ENCODE results near the gene BMP7.

The BMP7 gene

GRCh38 chr20:57155415-57155814, 111.0 kb downstream of the BMP7 start:
- FAIRE-seq (no peak), DNase-seq (ENCODE audit: insufficient read length, low spot score) (no peak)
- TF ChIP-seq, protein P1, sequence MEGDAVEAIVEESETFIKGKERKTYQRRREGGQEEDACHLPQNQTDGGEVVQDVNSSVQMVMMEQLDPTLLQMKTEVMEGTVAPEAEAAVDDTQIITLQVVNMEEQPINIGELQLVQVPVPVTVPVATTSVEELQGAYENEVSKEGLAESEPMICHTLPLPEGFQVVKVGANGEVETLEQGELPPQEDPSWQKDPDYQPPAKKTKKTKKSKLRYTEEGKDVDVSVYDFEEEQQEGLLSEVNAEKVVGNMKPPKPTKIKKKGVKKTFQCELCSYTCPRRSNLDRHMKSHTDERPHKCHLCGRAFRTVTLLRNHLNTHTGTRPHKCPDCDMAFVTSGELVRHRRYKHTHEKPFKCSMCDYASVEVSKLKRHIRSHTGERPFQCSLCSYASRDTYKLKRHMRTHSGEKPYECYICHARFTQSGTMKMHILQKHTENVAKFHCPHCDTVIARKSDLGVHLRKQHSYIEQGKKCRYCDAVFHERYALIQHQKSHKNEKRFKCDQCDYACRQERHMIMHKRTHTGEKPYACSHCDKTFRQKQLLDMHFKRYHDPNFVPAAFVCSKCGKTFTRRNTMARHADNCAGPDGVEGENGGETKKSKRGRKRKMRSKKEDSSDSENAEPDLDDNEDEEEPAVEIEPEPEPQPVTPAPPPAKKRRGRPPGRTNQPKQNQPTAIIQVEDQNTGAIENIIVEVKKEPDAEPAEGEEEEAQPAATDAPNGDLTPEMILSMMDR (IDR thresholded peaks at IDR 0.05; ENCODE audit: insufficient read depth, missing control alignments): no peak

DNA sequence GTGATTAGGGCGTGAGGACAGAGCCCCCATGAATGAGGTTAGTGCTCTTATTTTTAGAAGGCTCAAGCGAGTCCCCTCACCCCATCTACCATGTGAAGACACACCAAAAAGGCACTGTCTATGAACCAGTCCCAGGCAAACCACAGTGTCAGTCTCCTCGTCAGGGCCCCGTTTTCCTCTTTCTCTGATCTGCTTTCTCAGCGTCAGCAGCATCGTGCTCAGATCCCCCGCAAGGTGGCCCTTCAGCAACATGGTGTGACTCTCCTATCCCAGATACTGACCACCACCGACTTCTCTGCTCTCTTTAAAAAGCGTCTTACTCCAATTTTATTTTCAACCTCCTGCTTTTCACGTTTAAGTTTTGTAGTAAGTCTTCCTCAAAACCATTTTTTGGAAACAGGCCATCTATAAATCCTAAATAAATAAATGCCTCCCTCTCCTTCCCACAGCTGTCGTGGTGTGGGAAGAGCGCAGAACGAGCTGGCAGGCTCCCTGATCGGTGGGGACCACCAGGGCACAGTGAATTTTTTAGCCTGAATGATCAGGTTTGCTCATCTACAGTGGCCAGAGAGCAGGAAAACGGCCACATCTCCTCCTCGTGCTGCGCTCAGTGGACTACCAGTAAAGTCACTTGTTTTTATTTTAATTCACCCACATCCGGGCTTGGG, 113.1 kb downstream of the BMP7 start:
- no peak for DNase-seq (ENCODE audit: insufficient read length, low spot score)

GRCh38 chr20:57152557-57152956, 113.9 kb downstream of the BMP7 start:
- TF ChIP-seq, protein P1 (IDR thresholded peaks at IDR 0.05; ENCODE audit: insufficient read depth, missing control alignments): no peak
- FAIRE-seq (no peak), DNase-seq (ENCODE audit: insufficient read length, low spot score) (no peak)

More for the DNA sequence above, 113.1 kb downstream of the BMP7 start:
- FAIRE-seq: no peak
- TF ChIP-seq, protein P1 (IDR thresholded peaks at IDR 0.05; ENCODE audit: insufficient read depth, missing control alignments): no peak

DNA sequence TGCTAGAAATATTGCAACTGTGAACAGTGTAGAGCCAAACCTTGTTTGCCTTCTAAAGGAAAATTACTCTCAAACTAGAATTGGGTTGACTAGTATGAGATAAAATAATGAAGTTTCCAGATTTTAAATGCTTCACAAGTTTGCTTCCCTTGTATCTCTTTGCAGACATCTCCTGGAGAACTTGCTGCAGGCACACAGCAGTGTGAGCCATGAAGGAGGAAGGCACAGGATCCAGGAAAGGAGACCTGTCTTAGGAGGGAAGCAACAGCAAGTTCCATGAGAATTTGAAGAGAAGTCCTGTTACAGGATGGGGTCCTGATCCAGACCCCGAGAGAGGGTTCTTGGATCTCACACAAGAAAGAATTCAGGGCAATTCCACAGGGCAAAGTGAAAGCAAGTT, 115.9 kb downstream of the BMP7 start:
- FAIRE-seq: no peak
- DNase-seq (ENCODE audit: insufficient read length, low spot score): no peak
- TF ChIP-seq, protein P1 (IDR thresholded peaks at IDR 0.05; ENCODE audit: insufficient read depth, missing control alignments): no peak

DNA sequence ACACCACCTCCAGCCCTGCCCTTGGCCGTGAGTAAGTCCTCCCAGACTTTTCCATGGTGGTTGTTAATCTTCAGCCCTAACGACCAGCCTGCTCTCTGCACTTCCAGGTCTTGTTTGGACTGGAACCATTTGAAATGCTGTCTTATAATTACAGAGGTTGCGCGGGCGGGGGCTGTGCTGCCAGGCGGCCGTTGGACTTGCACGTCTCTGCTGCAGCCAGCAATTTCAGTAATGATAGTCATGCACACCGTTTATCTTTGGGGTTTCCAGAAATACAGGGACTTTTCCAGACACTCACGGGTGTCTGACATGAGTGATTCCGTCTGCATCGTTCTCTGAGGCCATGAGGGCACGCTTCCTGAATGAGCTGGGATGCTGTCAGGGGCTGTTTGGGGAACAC, 118.2 kb downstream of the BMP7 start:
- DNase-seq (ENCODE audit: insufficient read length, low spot score) (no peak), FAIRE-seq (no peak)
- TF ChIP-seq, protein P1 (IDR thresholded peaks at IDR 0.05; ENCODE audit: insufficient read depth, missing control alignments): no peak

GRCh38 chr20:57147185-57147584, 119.3 kb downstream of the BMP7 start:
- FAIRE-seq: no peak
- no peak for DNase-seq (ENCODE audit: insufficient read length, low spot score)
- TF ChIP-seq, protein P1 (IDR thresholded peaks at IDR 0.05; ENCODE audit: insufficient read depth, missing control alignments): no peak

DNA sequence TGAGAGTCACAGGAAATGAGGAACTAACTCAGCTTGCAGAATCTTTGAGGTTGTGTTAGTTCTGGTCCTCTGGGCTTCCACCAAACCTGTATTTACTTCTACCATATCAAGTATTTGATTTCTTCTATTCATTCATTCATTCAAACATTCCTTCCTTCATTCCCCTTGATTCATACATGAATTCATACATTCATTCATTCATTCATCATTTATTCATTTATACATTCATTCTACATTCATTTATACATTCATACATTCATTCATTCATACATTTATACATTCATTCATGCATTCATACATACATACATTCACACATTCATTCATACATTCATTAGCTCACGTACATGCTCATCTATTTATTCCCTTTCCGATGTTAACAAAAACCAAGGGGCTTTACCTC, 120.3 kb downstream of the BMP7 start:
- FAIRE-seq: no peak
- DNase-seq (ENCODE audit: insufficient read length, low spot score): no peak
- TF ChIP-seq, protein P1 (IDR thresholded peaks at IDR 0.05; ENCODE audit: insufficient read depth, missing control alignments): no peak

All from D721Med (cell line).